Activated B cell treated with CpG ODN at 0.5 μM for 24 hours (primary cell): ENCODE results near the gene KIFC1. TPM values are rescaled to one million over a fixed set of nuclear protein-coding genes. Genes with fewer than 3 reads are reported as not detected.
"Not testable (repeated sequence)": the region's sequence is repeated elsewhere in the genome, so short reads cannot be mapped to it uniquely, and the experiment has no call there.

Experiments used
- ATAC-seq: fragments of 200-7000 bp; cut with Tn5 transposase; one replicate; pipeline ENCODE4 v1.10.0; 2021; ENCODE audit warnings: low read depth, mild to moderate bottlenecking, moderate library complexity
- CTCF ChIA-PET: fragments of 350-600 bp; sonication (Branson Sonifier 250); formaldehyde crosslinking; loops from one replicate; lab custom pipeline; 2021; ENCODE audit warnings: antibody characterized with exemption; lab: Charles Lee
- POLR2A ChIA-PET: fragments of 350-600 bp; sonication (Branson Sonifier 250); formaldehyde crosslinking; loops from one replicate; lab custom pipeline; 2021; ENCODE audit warnings: antibody characterized with exemption; lab: Charles Lee
- DNase-seq: peaks from one replicate; pipeline ENCODE4 v3.0.0; 2022
- H3K27ac Mint-ChIP-seq: one replicate; pipeline ENCODE4 v1.8.0; 2020; ENCODE audit warnings: mixed read lengths
- H3K27me3 Mint-ChIP-seq: one replicate; pipeline ENCODE4 v1.8.0; 2021; ENCODE audit warnings: mixed read lengths
- H3K36me3 Mint-ChIP-seq: one replicate; pipeline ENCODE4 v1.8.0; 2021; ENCODE audit warnings: low read depth, mixed read lengths
- H3K4me1 Mint-ChIP-seq: one replicate; pipeline ENCODE4 v1.8.0; 2021; ENCODE audit warnings: mixed read lengths
- H3K4me3 Mint-ChIP-seq: one replicate; pipeline ENCODE4 v1.8.0; 2020; ENCODE audit warnings: mild to moderate bottlenecking, mixed read lengths
- H3K9me3 Mint-ChIP-seq: one replicate; pipeline ENCODE4 v1.8.0; 2020; ENCODE audit warnings: mixed read lengths
- intact Hi-C: fragments of 100-400 bp; cut with micrococcal nuclease; formaldehyde crosslinking; loops from one replicate; pipeline ENCODE4 v1.15.1; 2024
- total RNA-seq: library from RNA; stranded (reverse); gene quantifications from 2 replicates; pipeline ENCODE4 v1.2.3, GENCODE V29; 2022
- TF ChIP-seq, protein P1 (sequence below): fragments of 200-600 bp; IDR thresholded peaks from one replicate; pipeline ENCODE4 v1.8.0; 2022; ENCODE audit warnings: antibody characterized with exemption, mild to moderate bottlenecking

Gene KIFC1
- total RNA-seq, 1 donor from 2014 or later, result 2.2 TPM

DNA sequence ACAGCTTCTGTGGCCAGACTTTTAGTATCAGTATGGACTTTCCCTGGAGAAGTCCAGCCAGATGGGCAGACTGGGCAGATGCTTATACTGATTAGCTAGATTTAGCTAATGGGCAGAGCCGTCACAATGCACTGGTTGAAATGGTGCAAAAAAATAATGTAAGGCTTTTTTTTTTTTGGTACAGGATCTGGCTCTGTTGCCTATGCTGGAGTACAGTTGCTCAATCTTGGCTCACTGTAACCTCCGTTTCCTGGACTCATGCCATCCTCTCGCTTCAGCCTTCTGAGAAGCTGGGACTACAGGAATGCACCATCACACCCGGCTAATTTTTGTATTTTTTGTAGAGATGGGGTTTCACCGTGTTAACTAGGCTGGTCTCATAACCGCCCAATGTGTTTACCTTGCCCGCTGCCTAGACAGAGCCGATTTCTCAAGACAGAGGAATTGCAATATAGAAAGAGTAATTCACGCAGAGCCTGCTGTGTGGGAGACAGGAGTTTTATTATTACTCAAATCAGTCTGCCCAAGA lies 16.4 kb upstream of the KIFC1 start:
- no peak for DNase-seq
- no peak for ATAC-seq
- H3K9me3 Mint-ChIP-seq, result no peaks in the 10 kb centered on the region
- no peaks in the 10 kb centered on the region for H3K4me1 Mint-ChIP-seq
- intact Hi-C loops, result no loop called here
- no peaks in the 10 kb centered on the region for H3K36me3 Mint-ChIP-seq
- ChIA-PET POLR2A (no interaction called here), CTCF (interaction anchor here (0.7 kb wide), 1 partner anchor 183 kb away, joined by 3 read pairs; no protein-coding TSS in a partner anchor)
- H3K27ac Mint-ChIP-seq, result no peak overlapping the region
- TF ChIP-seq, protein P1, sequence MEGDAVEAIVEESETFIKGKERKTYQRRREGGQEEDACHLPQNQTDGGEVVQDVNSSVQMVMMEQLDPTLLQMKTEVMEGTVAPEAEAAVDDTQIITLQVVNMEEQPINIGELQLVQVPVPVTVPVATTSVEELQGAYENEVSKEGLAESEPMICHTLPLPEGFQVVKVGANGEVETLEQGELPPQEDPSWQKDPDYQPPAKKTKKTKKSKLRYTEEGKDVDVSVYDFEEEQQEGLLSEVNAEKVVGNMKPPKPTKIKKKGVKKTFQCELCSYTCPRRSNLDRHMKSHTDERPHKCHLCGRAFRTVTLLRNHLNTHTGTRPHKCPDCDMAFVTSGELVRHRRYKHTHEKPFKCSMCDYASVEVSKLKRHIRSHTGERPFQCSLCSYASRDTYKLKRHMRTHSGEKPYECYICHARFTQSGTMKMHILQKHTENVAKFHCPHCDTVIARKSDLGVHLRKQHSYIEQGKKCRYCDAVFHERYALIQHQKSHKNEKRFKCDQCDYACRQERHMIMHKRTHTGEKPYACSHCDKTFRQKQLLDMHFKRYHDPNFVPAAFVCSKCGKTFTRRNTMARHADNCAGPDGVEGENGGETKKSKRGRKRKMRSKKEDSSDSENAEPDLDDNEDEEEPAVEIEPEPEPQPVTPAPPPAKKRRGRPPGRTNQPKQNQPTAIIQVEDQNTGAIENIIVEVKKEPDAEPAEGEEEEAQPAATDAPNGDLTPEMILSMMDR, result no peak
- H3K4me3 Mint-ChIP-seq, result no peak overlapping the region
- no peaks in the 10 kb centered on the region for H3K27me3 Mint-ChIP-seq

DNA sequence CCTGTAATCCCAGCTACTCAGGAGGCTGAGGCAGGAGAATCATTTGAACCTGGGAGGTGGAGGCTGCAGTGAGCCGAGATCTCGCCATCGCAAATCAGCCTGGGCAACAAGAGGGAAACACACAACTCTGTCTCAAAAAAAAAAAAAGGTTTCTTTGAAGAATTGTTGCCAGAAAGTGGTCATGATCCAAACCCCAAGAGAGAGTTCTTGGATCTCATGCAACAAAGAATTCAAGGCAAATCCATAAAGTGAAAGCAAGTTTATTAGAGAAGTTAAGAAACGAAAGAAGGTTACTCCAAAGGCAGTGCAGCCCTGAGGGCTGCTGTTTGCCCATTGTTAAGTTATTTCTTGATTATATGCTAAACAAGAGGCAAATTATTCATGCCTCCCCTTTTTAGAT lies 14.5 kb upstream of the KIFC1 start:
- intact Hi-C loops, result no loop called here
- TF ChIP-seq, protein P1, result no peak
- Mint-ChIP-seq H3K4me1 (no peaks in the 10 kb centered on the region), H3K9me3 (no peaks in the 10 kb centered on the region), H3K27ac (no peak overlapping the region), H3K4me3 (no peak overlapping the region), H3K27me3 (no peaks in the 10 kb centered on the region), H3K36me3 (no peaks in the 10 kb centered on the region)
- ATAC-seq (no peak), DNase-seq (no peak)
- CTCF ChIA-PET, result no interaction called here
- POLR2A ChIA-PET, result no interaction called here

DNA sequence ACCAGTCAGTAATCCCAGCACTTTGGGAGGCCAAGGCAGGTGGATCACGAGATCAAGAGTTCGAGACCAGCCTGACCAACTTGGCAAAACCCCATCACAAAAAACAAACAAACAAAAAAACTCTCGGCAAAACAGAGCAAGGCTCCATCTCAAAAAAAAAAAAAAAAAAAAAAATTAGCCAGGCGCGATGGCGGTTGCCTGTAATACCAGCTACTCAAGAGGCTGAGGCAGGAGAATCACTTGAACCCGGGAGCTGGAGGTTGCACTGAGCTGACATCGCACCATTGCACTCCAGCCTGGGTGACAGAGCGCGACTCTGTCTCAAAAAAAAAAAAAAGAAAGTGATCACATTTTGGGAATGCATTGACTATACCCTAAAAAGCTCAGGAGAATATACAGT lies 12.4 kb upstream of the KIFC1 start:
- H3K4me1 Mint-ChIP-seq, CTCF ChIA-PET, H3K9me3 Mint-ChIP-seq, H3K4me3 Mint-ChIP-seq, DNase-seq, H3K27ac Mint-ChIP-seq, ATAC-seq, H3K27me3 Mint-ChIP-seq, H3K36me3 Mint-ChIP-seq, intact Hi-C loops: not testable (repeated sequence)
- POLR2A ChIA-PET, result interaction anchor here (0.7 to 1.1 kb wide), 2 partner anchors 108 to 315 kb away, joined by 4 to 8 read pairs; partner anchors contain the start of genes RPS18 and VPS52

DNA sequence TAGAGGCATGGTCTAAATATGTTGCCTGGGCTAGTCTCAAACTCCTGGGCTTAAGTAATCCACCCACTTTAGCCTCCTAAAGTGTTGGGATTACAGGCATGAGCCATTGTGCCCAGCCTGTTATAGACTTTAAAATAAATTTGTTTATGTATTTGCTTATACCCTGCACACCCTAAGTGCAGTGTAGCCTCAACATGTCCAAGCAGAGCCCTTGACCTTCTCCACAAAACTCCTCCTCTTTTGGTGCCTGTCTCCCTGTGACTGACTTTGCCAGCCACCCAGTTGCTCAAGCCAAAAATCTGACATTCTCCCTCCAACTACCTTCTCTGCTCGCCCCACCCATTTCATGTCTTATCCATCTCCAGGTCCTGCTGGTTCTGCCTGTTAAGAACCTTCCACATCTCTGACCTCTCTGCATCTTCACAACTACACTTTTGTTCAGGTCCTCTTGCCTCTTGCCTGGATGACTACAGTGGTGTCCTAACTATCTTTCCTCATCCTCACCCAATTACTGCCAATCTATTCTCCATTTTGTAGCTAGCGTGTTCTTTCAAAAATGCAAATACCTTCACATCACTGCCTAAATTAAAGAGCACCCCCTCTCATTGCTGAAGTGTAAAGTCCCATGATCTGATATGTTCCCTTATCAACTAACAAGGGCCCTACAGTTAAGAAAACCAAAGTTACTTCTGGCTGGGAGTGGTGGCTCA lies 11.2 kb upstream of the KIFC1 start:
- ATAC-seq (no peak), DNase-seq (no peak)
- ChIA-PET CTCF (no interaction called here), POLR2A (interaction anchor here (0.6 to 0.7 kb wide), 3 partner anchors 13 to 975 kb away, joined by 3 to 4 read pairs (median 3); no protein-coding TSS in a partner anchor)
- H3K4me3 Mint-ChIP-seq, result no peak overlapping the region
- no peak overlapping the region for H3K27ac Mint-ChIP-seq
- intact Hi-C loops, result no loop called here
- H3K9me3 Mint-ChIP-seq, result no peaks in the 10 kb centered on the region
- H3K4me1 Mint-ChIP-seq, result no peaks in the 10 kb centered on the region
- H3K27me3 Mint-ChIP-seq, result no peaks in the 10 kb centered on the region
- no peaks in the 10 kb centered on the region for H3K36me3 Mint-ChIP-seq
- TF ChIP-seq, protein P1, result no peak

DNA sequence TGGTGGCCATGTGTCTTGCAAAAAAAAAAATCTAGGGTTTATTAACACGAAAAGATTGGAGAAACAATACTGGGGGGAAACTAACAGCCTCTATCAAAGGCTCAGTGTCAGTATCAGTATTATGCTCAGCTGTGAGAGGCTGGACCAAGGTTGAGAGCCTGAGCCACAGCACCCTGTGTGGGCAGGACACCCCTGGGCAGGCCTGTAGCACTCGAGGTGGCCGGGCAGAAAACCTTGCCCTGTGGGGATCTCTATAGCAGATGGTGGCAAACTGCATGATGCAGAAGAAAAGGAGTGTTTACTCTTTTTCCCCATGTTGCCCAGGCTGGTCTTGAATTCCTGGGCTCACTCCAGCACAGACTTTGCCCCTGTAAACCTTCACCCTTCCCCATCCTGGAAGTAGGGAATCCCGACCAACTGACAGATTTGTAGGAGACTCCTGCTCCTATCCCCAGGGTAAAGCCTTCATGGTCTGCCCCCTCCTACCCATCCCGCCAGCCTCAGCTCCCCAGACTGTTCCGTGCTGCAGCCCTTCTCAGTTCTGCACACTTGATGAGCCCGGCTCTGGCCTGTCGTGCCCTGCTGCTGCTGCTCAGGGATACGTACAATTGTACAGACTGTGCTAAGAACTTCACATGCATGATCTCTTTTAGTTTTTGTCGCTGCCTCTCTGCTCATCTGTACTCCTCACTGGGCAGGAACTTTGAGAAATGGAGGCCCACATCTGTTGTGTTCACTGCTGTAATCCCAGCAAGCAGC lies 8.0 kb upstream of the KIFC1 start:
- Mint-ChIP-seq H3K4me1 (no peaks in the 10 kb centered on the region), H3K9me3 (no peaks in the 10 kb centered on the region), H3K27me3 (no peaks in the 10 kb centered on the region), H3K4me3 (no peak overlapping the region), H3K27ac (no peak overlapping the region), H3K36me3 (no peaks in the 10 kb centered on the region)
- CTCF ChIA-PET, result no interaction called here
- TF ChIP-seq, protein P1, result no peak
- DNase-seq, result no peak
- POLR2A ChIA-PET, result no interaction called here
- intact Hi-C loops, result no loop called here
- no peak for ATAC-seq
